HG03159 (cell line): ENCODE measurements around the gene ATP2C2.

Experiments
- ATAC-seq: cut with Tn5 transposase; IDR thresholded peaks from one replicate; pipeline ENCODE4 v1.9.1; 2021; ENCODE audit warnings: mild to moderate bottlenecking, moderate library complexity; ENCODE audit not compliant: unreplicated experiment

The ATP2C2 gene

GRCh38 chr16:84366208-84366607, 2.1 kb upstream of the ATP2C2 start:
- no peak for ATAC-seq

- no peak for ATAC-seq
Observed at GRCh38 chr16:84367297-84367680, 1.0 kb upstream of the ATP2C2 start.

GRCh38 chr16:84367750-84368307, 509 bp upstream of the ATP2C2 start:
- ATAC-seq: no peak

- ATAC-seq: no peak
Observed at GRCh38 chr16:84369105-84369504, 767 bp downstream of the ATP2C2 start.

- ATAC-seq: no peak
Observed at GRCh38 chr16:84369938-84370627, 1.7 kb downstream of the ATP2C2 start.

- no peak for ATAC-seq
Observed at GRCh38 chr16:84370723-84371552, 2.6 kb downstream of the ATP2C2 start.

- ATAC-seq: no peak
Observed at GRCh38 chr16:84371553-84371865, 3.2 kb downstream of the ATP2C2 start.

- ATAC-seq: no peak
Observed at GRCh38 chr16:84373907-84374489, 5.7 kb downstream of the ATP2C2 start.

- no peak for ATAC-seq
Observed at GRCh38 chr16:84378099-84378498, 9.8 kb downstream of the ATP2C2 start.

- no peak for ATAC-seq
Observed at GRCh38 chr16:84378567-84378966, 10.2 kb downstream of the ATP2C2 start.

GRCh38 chr16:84379008-84379708, 10.8 kb downstream of the ATP2C2 start:
- ATAC-seq: no peak

GRCh38 chr16:84379709-84380362, 11.5 kb downstream of the ATP2C2 start:
- no peak for ATAC-seq

- ATAC-seq: no peak
Observed at GRCh38 chr16:84380405-84380804, 12.1 kb downstream of the ATP2C2 start.

- ATAC-seq: no peak
Observed at GRCh38 chr16:84382396-84382795, 14.1 kb downstream of the ATP2C2 start.

GRCh38 chr16:84383106-84383505, 14.8 kb downstream of the ATP2C2 start:
- no peak for ATAC-seq

GRCh38 chr16:84386047-84386446, 17.7 kb downstream of the ATP2C2 start:
- ATAC-seq: no peak

GRCh38 chr16:84387021-84387420, 18.7 kb downstream of the ATP2C2 start:
- ATAC-seq: no peak

GRCh38 chr16:84390131-84390785, 21.9 kb downstream of the ATP2C2 start:
- ATAC-seq: no peak

GRCh38 chr16:84391151-84392030, 23.1 kb downstream of the ATP2C2 start:
- no peak for ATAC-seq
